Psoas muscle (tissue), 8 donors: ENCODE data around the gene TPD52L2. TPM values are rescaled to one million over a fixed set of nuclear protein-coding genes. Genes with fewer than 3 reads are reported as not detected.
A peak's percentile ranks its signal among the peaks of the same experiment; 100 is the strongest.

Source experiments
- ATAC-seq, 4 donors: fragments of 200-7000 bp; cut with Tn5 transposase; one replicate each; pipeline ENCODE4 v1.9.1; 2020; ENCODE audit warnings: moderate library complexity in 3 of 4, mild to moderate bottlenecking in 2 of 4
- DNase-seq, 2 donors: peaks; one replicate each; pipeline ENCODE4 v3.0.0-alpha.2; 2020
- H3K27ac ChIP-seq: fragments of 200-600 bp; one replicate; pipeline ENCODE4 v1.8.0; 2022
- H3K27me3 ChIP-seq, 3 donors: fragments of 200-600 bp in 1 of 3; one replicate each; pipeline versions ENCODE4 v1.6.1 to v1.8.0; 2013 to 2022; ENCODE audit warnings: low read length in 2 of 3, mild to moderate bottlenecking in 2 of 3, moderate library complexity in 1 of 3; ENCODE audit not compliant: insufficient read depth in 3 of 3
- H3K36me3 ChIP-seq, 2 donors: fragments of 200-600 bp in 1 of 2; one replicate each; pipeline versions ENCODE4 v1.6.1 to v1.8.0; 2013 to 2022; ENCODE audit warnings: low read depth in 1 of 2, mild to moderate bottlenecking in 1 of 2, moderate library complexity in 1 of 2; ENCODE audit not compliant: insufficient read depth in 1 of 2
- H3K4me1 ChIP-seq: fragments of 200-600 bp; one replicate; pipeline ENCODE4 v1.8.0; 2022
- H3K4me3 ChIP-seq: fragments of 200-600 bp; one replicate; pipeline ENCODE4 v1.8.0; 2022; ENCODE audit warnings: mild to moderate bottlenecking
- H3K9me3 ChIP-seq: fragments of 200-600 bp; one replicate; pipeline ENCODE4 v1.8.0; 2022
- WGBS, 3 donors: extraction: QIAGEN DNeasy Blood & Tissue Kit; methylation state at CpG; one replicate each; pipeline versions ENCODE4 v1.1.6 to v1.1.7; 2013; 5-methylcytosine and 5-hydroxymethylcytosine counted together
- intact Hi-C, 2 donors: fragments of 100-400 bp; cut with DNase I; formaldehyde crosslinking; loops; one replicate each; pipeline versions ENCODE4 v1.11.0 to v1.14.2; 2022
- polyA plus RNA-seq, 3 donors: library from polyadenylated mRNA; stranded (reverse); fragments of 200-250 nt; gene quantifications; one replicate each; pipeline ENCODE4 v1.2.3, GENCODE V29; 2013
- total RNA-seq, 4 donors: library from RNA; stranded (reverse); fragmentation: NEBNext Ultra II Directional in 2 of 4; extraction: Animal tissue kit (Norgen Biotek cat#: 25700) in 2 of 4; gene quantifications; one replicate each; pipeline versions ENCODE4 v1.2.1 to v1.2.4, GENCODE V29; 2021 to 2023
- TF ChIP-seq, protein P1 (sequence below): fragments of 200-600 bp; IDR thresholded peaks from one replicate; pipeline ENCODE4 v1.8.0; 2022; ENCODE audit warnings: antibody characterized with exemption
- donor health status: healthy with polysubstance abuse.
- donor health status: DM: no; HTN: no; CAD: no; lungs with moderate emphysema.
- donor health status: Bipolar disorder and iron deficiency.
- donor health status: healthy.
- donor health status: DM: yes; HTN: yes; CAD: no.
- donor health status: DM: no; HTN: no; CAD: no.
- donor health status: DM: no; HTN: no; CAD: no.
- donor health status: DM: yes; HTN: yes; CAD: no.

TPD52L2 gene
- total and polyA plus RNA-seq, 7 donors: 40.7 to 152 (median 55.8) TPM

DNA sequence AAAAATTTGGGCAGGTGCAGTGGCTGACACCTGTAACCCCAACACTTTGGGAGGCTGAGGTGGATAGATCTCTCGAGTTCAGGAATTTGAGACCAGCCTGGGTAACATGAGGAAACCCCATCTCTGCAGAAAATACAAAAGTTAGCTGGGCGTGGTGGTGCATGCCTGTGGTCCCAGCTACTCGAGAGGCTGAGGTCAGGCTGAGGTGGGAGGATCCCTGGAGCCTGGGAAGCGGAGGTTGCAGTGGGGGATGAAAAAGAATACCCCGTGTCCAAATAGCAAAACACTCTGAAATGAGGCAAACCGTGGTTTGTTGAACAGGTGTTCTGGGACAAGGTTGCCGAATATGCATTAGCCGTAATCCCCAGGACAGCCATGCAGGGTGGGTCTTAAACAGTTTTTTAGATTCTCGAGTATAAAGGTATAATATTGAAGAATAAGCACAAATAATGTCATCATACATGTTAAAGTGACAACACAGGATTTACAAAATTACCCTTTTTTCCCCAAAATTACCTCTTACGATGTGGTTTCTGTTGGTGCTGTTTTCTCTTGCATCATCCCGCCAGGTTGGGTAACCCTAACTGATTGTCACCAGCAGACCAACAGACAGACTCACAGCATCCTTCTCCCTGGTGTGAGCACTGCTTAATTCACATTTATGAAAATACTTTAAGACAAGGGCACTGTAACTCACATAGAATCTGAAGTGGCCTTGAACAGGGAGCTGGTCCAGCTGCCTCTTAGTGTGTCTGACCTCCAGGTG lies 38.9 kb downstream of the TPD52L2 start:
- no peak overlapping the region for H3K4me3 ChIP-seq
- H3K27me3 ChIP-seq: no peaks in the 10 kb centered on the region
- no peak overlapping the region for H3K27ac ChIP-seq
- no peak for ATAC-seq
- H3K9me3 ChIP-seq: no peaks in the 10 kb centered on the region
- TF ChIP-seq, protein P1, sequence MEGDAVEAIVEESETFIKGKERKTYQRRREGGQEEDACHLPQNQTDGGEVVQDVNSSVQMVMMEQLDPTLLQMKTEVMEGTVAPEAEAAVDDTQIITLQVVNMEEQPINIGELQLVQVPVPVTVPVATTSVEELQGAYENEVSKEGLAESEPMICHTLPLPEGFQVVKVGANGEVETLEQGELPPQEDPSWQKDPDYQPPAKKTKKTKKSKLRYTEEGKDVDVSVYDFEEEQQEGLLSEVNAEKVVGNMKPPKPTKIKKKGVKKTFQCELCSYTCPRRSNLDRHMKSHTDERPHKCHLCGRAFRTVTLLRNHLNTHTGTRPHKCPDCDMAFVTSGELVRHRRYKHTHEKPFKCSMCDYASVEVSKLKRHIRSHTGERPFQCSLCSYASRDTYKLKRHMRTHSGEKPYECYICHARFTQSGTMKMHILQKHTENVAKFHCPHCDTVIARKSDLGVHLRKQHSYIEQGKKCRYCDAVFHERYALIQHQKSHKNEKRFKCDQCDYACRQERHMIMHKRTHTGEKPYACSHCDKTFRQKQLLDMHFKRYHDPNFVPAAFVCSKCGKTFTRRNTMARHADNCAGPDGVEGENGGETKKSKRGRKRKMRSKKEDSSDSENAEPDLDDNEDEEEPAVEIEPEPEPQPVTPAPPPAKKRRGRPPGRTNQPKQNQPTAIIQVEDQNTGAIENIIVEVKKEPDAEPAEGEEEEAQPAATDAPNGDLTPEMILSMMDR: no peak
- DNase-seq: no peak
- intact Hi-C loops: no loop called here
- H3K4me1 ChIP-seq: peaks cover 15% of the 10 kb centered on the region
- no peaks in the 10 kb centered on the region for H3K36me3 ChIP-seq
- 68 to 74% (median 69%) methylated on average over 11 of the region's 11 CpGs for WGBS, 3 donors

DNA sequence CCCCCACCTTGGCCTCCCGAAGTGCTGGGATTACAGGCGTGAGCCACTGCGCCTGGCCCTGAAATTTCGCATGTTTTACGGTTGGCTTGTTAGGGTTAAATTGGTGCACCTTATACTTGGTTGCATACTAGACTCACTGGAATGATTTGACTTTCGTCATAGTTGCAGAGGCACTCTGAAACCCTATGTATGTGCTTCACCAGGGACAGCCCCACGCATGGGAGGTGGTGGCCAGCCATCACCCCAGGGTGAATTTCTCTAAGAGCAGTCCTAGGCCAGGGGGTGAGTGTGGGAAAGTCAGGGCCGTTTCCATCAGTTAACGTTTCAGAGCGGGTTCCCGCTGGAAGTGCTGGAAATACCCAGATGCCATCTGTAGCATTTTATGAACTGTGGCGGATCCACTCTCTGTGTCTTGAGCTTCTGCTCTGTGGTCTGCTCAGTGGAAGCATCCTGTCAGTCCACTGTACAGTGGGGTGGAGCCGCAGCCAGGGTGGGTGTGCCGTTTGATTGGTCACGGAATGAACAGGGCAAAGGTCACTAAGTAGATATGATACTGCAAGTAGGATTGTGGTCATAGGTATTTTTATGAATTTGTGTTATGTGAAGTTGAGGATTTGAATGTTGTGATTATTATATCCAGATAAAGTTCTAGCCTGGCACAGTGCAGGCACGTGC lies 43.1 kb downstream of the TPD52L2 start:
- DNase-seq (no peak), ATAC-seq (no peak)
- Histone ChIP-seq H3K4me3 (no peak overlapping the region), H3K27me3 (no peaks in the 10 kb centered on the region), H3K9me3 (no peaks in the 10 kb centered on the region), H3K36me3 (peaks cover 0 to 2% of the 10 kb centered on the region in 2 donors), H3K27ac (no peak overlapping the region), H3K4me1 (peaks cover 3% of the 10 kb centered on the region)
- TF ChIP-seq, protein P1: no peak
- 73 to 79% (median 78%) methylated on average over 16 of the region's 16 CpGs for whole genome bisulfite sequencing, 3 donors
- intact Hi-C loops: no loop called here

DNA sequence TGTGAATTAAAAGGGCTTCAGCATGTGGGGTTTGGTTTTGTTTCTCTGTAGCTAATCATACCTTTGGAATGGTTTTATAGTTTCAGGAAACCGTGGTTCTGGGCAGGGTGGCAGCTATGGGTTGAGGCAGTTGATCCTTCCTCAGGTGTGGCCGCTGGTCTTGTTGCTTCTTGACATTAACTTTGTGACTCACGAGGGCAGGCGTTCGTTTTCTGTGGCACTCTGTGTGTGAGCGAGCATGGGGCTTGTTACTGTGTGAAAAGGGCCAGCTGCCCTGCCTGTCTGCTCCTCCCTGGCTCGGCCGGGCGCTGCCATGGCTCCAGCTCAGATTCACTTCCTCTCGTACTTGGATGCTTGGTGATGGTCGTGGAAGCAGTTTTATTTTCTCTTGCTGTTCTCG lies 46.1 kb downstream of the TPD52L2 start:
- Histone ChIP-seq H3K27me3 (no peaks in the 10 kb centered on the region), H3K9me3 (no peaks in the 10 kb centered on the region), H3K27ac (peak overlapping the region; percentile 59), H3K36me3 (peaks cover 0 to 2% of the 10 kb centered on the region in 2 donors), H3K4me3 (no peak overlapping the region), H3K4me1 (no peaks in the 10 kb centered on the region)
- WGBS, 3 donors: 23 to 42% (median 27%) methylated on average over 12 of the region's 12 CpGs
- peak; percentile 72 to 85 (median 76) for ATAC-seq
- TF ChIP-seq, protein P1: no peak
- peak in 1 of 2 donors; percentile 38 for DNase-seq
- intact Hi-C loops: no loop called here

- no peak overlapping the region for H3K4me3 ChIP-seq
- no peak overlapping the region for H3K27ac ChIP-seq
- peaks cover 2 to 8% of the 10 kb centered on the region in 2 donors for H3K36me3 ChIP-seq
- TF ChIP-seq, protein P1: no peak
- H3K9me3 ChIP-seq: no peaks in the 10 kb centered on the region
- ATAC-seq: no peak
- DNase-seq: no peak
- no peaks in the 10 kb centered on the region for H3K27me3 ChIP-seq
- intact Hi-C loops: no loop called here
- 94 to 96% (median 96%) methylated on average over 12 of the region's 12 CpGs for WGBS, 3 donors
- no peaks in the 10 kb centered on the region for H3K4me1 ChIP-seq
Measured at GRCh38 chr20:63913768-63914167, 48.7 kb downstream of the TPD52L2 start.
